Parathyroid adenoma (tissue), 2 donors: ENCODE data around the gene ABLIM1.
A peak's percentile ranks its signal among the peaks of the same experiment; 100 is the strongest.

Source experiments
- H2AFZ ChIP-seq: fragments of 300-600 bp; sonication (generic); one replicate; pipeline ENCODE4 v1.7.0; 2017; ENCODE audit warnings: antibody characterized with exemption, mild to moderate bottlenecking
- H3K27ac ChIP-seq: fragments of 300-600 bp; sonication (generic); one replicate; pipeline ENCODE4 v1.7.0; 2017
- H3K27me3 ChIP-seq: fragments of 300-600 bp; sonication (generic); one replicate; pipeline ENCODE4 v1.7.0; 2017; ENCODE audit warnings: low read length; ENCODE audit not compliant: control insufficient read depth, insufficient read depth
- H3K36me3 ChIP-seq: fragments of 300-600 bp; sonication (generic); one replicate; pipeline ENCODE4 v1.7.0; 2017; ENCODE audit warnings: low read length; ENCODE audit not compliant: control insufficient read depth, insufficient read depth
- H3K4me1 ChIP-seq: fragments of 300-600 bp; sonication (generic); one replicate; pipeline ENCODE4 v1.7.0; 2017; ENCODE audit warnings: control low read depth
- H3K4me2 ChIP-seq: fragments of 300-600 bp; sonication (generic); one replicate; pipeline ENCODE4 v1.7.0; 2017; ENCODE audit warnings: low read length
- H3K4me3 ChIP-seq: fragments of 300-600 bp; sonication (generic); one replicate; pipeline ENCODE4 v1.7.0; 2017; ENCODE audit warnings: low read depth, low read length
- H3K79me2 ChIP-seq: fragments of 300-600 bp; sonication (generic); one replicate; pipeline ENCODE4 v1.7.0; 2017; ENCODE audit warnings: control low read depth
- H3K9ac ChIP-seq: fragments of 300-600 bp; sonication (generic); one replicate; pipeline ENCODE4 v1.7.0; 2017; ENCODE audit warnings: mild to moderate bottlenecking
- H3K9me3 ChIP-seq: fragments of 300-600 bp; sonication (generic); one replicate; pipeline ENCODE4 v1.7.0; 2017; ENCODE audit warnings: low read length; ENCODE audit not compliant: control insufficient read depth
- CTCF ChIP-seq: fragments of 300-600 bp; sonication (generic); IDR thresholded peaks from one replicate; pipeline ENCODE4 v1.7.0; 2017; ENCODE audit warnings: antibody characterized with exemption, mild to moderate bottlenecking
- donor health status: primary hyperparathyroidism.

Gene ABLIM1

DNA sequence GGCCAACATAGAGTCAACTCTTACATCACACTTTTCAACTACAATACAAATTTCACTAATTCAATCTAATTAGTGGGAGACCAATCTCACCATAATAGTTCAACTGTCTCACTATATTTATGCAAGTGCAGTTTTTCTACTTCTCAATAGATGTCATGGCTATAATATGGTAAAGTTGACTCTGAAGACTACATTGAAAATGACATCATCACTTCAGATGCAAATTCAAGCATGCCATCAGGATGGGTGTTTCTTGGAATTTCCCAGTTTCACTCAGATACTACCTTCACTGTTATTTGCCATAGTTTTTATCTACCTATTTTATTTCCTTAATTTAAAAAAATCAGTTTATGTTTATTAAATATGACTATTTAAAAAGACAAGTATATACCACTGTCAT, 67.1 kb downstream of the ABLIM1 start:
- TF ChIP-seq CTCF = no peak
- no peak overlapping the region for H3K9ac ChIP-seq
- no peaks in the 10 kb centered on the region for H3K36me3 ChIP-seq
- no peak overlapping the region for H2AFZ ChIP-seq
- H3K79me2 ChIP-seq = no peaks in the 10 kb centered on the region
- no peaks in the 10 kb centered on the region for H3K4me1 ChIP-seq
- H3K27me3 ChIP-seq = no peaks in the 10 kb centered on the region
- H3K4me3 ChIP-seq = no peak overlapping the region
- no peaks in the 10 kb centered on the region for H3K9me3 ChIP-seq
- no peak overlapping the region for H3K27ac ChIP-seq
- H3K4me2 ChIP-seq = no peak overlapping the region

- no peak overlapping the region for H2AFZ ChIP-seq
- no peaks in the 10 kb centered on the region for H3K36me3 ChIP-seq
- TF ChIP-seq CTCF = no peak
- no peaks in the 10 kb centered on the region for H3K27me3 ChIP-seq
- no peak overlapping the region for H3K27ac ChIP-seq
- no peak overlapping the region for H3K4me2 ChIP-seq
- no peaks in the 10 kb centered on the region for H3K4me1 ChIP-seq
- no peaks in the 10 kb centered on the region for H3K79me2 ChIP-seq
- H3K4me3 ChIP-seq = no peak overlapping the region
- no peak overlapping the region for H3K9ac ChIP-seq
- no peaks in the 10 kb centered on the region for H3K9me3 ChIP-seq
These were observed 73.7 kb downstream of the ABLIM1 start for GRCh38 chr10:114584419-114584818.

GRCh38 chr10:114581071-114581470, 77.0 kb downstream of the ABLIM1 start:
- Histone ChIP-seq H3K9me3 (no peaks in the 10 kb centered on the region), H3K4me2 (no peak overlapping the region), H2AFZ (no peak overlapping the region), H3K4me3 (no peak overlapping the region), H3K36me3 (no peaks in the 10 kb centered on the region), H3K27ac (no peak overlapping the region), H3K9ac (no peak overlapping the region), H3K79me2 (no peaks in the 10 kb centered on the region), H3K27me3 (no peaks in the 10 kb centered on the region), H3K4me1 (peaks cover 8% of the 10 kb centered on the region)
- no peak for TF ChIP-seq CTCF

- Histone ChIP-seq H3K9ac (no peak overlapping the region), H3K36me3 (no peaks in the 10 kb centered on the region), H3K27me3 (no peaks in the 10 kb centered on the region), H3K79me2 (no peaks in the 10 kb centered on the region), H2AFZ (no peak overlapping the region), H3K4me1 (peaks cover 8% of the 10 kb centered on the region), H3K9me3 (no peaks in the 10 kb centered on the region), H3K4me2 (peak overlapping the region; percentile 42), H3K27ac (no peak overlapping the region), H3K4me3 (no peak overlapping the region)
- TF ChIP-seq CTCF = no peak
These were observed 80.9 kb downstream of the ABLIM1 start for GRCh38 chr10:114577133-114577532.

- Histone ChIP-seq H3K4me1 (peaks cover 8% of the 10 kb centered on the region), H3K9ac (no peak overlapping the region), H3K27ac (no peak overlapping the region), H3K4me3 (no peak overlapping the region), H3K9me3 (no peaks in the 10 kb centered on the region), H3K36me3 (no peaks in the 10 kb centered on the region), H3K4me2 (peak overlapping the region; percentile 42), H3K79me2 (no peaks in the 10 kb centered on the region), H2AFZ (no peak overlapping the region), H3K27me3 (no peaks in the 10 kb centered on the region)
- TF ChIP-seq CTCF = no peak
These were observed 81.4 kb downstream of the ABLIM1 start for GRCh38 chr10:114576716-114577115.
